ENCODE data around the gene SLCO2A1.

SLCO2A1 gene

DNA sequence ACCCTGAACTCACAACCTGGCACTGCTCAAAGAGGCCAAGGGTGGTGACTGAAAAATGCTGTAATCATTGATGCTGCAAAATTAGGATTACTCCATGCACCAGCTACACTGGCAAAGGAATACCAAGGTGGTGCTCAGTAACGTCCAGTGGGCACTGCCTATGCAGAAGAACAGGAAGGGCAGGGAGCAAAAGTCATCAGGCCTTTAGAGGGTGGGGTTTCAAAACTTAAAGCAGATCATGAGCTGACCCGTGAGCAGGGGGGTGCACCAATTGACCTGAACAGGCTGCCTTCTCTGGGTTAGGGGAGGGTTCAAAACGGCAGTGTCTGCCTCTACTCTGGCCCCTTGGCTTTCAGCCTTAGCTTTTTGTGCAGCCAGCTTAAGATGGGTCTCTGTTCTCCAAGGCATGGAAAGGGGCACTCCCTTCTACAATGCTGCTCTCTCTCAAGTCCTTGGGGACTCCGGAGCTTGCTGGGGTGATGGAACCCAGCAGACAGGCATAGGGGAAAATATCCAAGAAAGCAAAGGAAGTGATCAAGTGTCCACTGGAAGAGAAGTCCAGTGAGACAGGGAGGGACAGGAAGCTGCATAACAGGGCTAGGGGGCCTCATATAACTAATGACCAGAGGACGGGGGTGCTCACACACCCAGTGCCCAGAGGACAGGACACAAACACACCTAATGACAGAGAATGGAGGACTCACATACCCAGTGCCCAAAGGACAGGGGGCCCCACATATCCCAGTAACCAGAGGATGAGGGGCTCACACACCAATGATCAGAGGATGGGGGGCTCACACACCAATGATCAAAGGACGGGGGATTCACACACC, 145.5 kb downstream of the SLCO2A1 start:
- no peak for DNase-seq (ENCODE audit: low read depth in 2 of 2)

DNA sequence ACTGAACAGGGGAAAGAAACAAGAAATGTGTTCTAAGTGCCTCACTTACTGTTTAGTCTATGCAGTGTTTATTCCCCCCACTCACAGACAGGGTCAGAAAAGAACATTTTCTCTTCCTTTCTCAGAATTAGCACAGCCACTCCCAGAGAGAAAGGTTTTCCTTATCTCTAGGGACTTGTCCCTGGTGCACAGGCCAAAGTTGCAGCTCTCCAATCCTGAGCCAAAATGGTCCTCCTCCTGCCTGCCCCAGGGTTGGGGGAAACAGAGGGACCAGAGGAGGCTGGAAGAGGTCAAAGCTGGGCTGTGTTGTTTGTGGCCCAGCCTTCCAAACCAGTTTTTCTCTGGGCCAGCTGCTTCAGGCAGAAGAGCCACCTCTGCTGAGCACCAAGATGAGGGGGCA, 146.1 kb downstream of the SLCO2A1 start:
- DNase-seq (ENCODE audit: low read depth in 2 of 2), result no peak

DNA sequence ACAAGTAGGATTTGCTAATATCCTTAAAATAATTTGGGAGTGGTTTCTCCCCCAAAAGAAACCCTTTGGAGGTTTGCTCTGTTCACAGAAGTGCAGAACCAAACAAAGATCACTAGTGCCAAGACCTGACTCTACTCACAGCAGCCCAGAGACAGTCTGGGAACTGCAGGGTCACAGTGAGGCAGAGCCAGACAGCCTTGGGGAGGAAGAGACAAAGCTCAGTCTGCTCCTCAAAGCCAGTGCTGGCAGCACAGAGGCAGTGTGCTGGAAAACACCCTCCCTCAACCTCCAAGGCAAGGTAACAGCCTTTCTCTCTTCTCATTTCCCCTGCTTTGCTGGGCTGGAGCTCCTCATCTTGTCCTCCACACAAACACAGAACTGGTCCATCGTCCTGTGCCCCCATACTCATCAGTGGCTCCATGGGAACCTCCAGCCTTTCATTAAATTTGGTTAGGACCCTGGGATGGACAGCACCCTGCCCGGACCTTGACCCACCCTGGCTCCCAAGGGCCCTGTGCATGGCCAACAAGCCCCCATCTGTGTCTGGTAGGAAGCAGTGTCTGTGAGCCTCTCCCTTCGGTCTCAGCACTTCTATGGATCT, 146.6 kb downstream of the SLCO2A1 start:
- no peak for DNase-seq (ENCODE audit: low read depth in 2 of 2)

DNA sequence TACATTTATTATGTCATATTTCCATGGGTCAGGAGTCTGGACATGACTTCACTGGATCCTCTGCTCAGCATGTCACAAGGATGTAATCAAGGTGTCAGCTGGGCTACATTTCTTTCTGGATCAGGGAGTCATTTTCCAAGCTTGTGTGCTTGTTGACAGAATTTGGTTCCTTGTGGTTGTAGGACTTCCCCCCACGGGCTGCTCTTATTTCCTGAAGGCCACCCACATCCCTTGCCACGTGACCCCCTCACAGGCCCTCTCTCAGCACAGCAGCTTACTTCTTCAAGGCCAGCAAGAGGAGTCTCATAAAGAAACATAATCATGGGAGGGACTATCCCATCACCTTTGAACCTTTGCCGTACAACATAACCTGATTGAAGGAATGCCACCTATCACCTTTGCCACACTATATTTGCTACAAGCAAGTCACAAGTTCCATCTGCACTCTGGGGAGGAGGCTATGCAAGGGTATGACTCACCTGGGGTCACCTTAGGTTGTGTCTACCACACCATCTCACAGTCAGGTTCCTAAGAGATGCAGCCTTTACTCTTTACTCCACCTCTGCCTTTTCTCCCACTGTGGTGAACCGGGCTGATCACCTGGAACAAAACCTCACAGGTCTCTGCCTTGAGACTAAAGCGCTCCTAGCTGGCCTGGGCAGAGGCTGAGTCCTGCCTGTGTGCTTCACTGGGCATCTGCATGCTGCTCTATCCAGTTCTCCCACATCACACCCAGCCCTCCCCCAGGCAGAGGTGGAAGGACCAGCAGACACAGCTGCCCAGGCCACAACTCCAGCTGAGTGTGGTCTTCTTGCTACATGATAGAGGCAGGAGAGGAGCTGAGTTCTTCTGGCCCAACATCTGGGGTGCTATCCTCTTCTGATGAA, 147.5 kb downstream of the SLCO2A1 start:
- DNase-seq (ENCODE audit: low read depth in 2 of 2), result no peak

DNA sequence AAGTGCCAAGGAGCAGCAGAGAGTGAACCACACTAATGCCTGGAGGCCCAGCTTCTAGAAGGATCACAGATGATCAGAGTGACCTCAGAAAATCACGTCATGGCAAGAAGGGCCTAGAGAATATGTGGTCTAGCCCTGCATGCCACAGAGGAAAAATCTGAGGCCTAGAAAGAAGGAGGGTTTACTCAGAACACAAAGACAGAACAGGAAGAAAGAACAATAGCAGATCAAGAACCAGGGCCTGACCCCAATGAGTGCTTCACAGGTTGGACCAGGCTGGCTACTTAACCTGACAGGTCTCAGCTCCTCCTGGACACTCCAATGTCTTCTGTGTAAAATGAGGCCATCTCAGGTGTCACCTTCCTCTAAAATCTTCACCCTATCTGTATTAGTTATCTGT, 148.2 kb downstream of the SLCO2A1 start:
- DNase-seq (ENCODE audit: low read depth in 2 of 2), result no peak

- DNase-seq (ENCODE audit: low read depth in 2 of 2), result no peak
Observed at GRCh38 chr3:133880886-133881455, 148.8 kb downstream of the SLCO2A1 start.

DNA sequence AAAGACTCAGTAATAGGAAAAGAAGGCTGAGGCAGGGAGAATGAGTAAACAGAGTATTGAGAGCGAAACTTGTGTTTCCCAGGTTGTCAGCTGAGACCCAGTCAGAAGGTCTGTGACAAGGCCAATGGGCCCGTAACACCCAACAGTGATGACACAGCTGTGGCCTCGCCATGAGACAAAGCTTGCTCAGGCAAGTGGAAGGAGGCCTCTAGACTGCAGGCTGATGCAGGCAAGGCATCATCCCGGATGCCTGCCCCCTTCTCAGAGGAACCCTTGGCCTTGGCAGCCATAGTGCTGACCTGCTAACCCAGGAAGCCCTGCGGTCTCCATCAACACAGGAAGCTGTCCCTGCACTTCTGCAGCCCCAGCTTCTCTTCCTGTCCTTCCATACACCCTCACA, 149.4 kb downstream of the SLCO2A1 start:
- DNase-seq (ENCODE audit: low read depth in 2 of 2), result no peak

GRCh38 chr3:133878518-133878917, 151.2 kb downstream of the SLCO2A1 start:
- DNase-seq (ENCODE audit: low read depth in 2 of 2), result no peak
